Measurements from ENCODE around the gene PARD3. TPM values are rescaled to one million over a fixed set of nuclear protein-coding genes. Genes with fewer than 3 reads are reported as not detected.
"Not testable (repeated sequence)": the region's sequence is repeated elsewhere in the genome, so short reads cannot be mapped to it uniquely, and the experiment has no call there.

PARD3 gene
- total RNA-seq, 1 experiment from 2014 or later, result 50.0 TPM

DNA sequence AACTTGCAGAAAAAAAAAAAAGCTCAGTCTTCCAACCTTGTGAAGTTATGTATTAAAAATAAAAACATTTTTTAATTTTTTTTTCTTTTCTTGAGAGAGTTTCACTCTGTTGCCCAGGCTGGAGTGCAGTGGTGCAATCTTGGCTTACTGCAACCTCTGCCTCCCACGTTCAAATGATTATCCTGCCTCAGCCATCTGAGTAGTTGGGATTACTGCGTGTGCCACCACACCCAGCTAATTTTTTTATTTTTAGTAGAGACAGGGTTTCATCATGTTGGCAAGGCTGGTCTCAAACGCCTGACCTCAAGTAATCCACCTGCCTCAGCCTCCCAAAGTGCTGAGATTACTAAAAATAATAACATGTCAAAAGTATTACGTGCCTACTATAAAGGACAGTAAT is 375.7 kb downstream of the PARD3 start:
- H3K36me3 ChIP-seq, H3K4me3 ChIP-seq, H3K27me3 ChIP-seq, H3K9me3 ChIP-seq: not testable (repeated sequence)
- peak; percentile 39 for DNase-seq

DNA sequence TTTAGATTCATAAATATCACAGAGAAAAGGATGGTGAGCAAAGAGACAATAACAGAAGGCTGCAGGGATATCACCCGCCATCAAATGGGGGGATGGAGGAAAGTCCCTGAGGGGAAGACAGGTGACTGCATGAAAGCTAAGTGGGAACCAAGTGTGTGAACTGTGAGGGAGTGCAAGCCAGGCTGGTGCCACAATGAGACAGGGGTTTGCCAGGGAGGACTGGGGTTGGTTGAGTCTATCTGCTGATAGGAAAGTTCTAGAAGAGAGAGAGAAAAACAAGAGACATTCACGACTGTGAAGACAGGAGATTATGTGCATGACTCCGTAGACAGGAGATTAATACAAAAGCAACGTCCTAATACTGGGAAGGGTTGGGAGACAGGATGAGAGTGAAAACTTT is 376.4 kb downstream of the PARD3 start:
- no peak for DNase-seq
- no peaks in the 10 kb centered on the region for H3K36me3 ChIP-seq
- H3K4me3 ChIP-seq, result no peak overlapping the region
- no peaks in the 10 kb centered on the region for H3K27me3 ChIP-seq
- H3K9me3 ChIP-seq, result no peaks in the 10 kb centered on the region

DNA sequence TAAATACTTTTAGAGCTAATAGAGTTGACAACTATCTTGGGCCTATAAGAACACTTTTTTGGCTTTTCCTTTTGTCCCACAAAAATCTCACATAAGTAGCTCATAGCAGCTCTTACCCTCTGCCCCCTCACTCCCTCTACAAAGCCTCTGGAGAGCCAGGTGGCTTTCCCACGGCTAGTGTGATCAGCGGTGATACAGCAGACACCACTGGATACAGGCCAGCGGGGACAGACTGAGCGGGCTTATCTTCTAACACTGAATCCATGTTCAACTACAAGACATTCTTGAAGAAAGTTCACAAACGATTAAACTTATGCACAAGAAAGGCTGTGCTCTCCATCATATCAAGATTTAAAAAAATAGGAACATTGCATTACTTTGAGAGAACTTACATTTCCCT is 377.2 kb downstream of the PARD3 start:
- H3K27me3 ChIP-seq, result no peaks in the 10 kb centered on the region
- no peak for DNase-seq

DNA sequence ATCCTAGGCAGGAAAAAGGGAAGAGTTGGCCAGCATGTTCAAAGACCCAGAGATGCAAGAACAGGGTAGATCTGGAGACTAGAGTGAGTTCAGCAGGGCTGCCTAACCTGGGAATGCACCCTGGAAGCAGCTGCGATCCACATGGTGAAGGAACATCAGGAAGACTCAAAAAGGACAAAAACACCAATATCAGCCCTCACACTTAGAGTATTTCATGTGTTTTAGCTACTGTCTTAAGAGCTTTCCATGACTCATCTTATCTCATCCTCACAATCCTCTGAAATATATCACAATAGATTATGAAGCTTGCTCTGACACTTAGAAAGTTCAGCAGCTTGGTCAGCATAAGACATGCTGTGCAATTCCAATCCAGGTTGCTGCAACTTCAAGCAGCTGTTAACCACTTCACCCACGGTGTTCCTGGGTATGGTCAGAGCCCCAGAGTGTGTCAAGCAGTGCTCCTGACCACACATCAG is 380.9 kb downstream of the PARD3 start:
- peak; percentile 13 for DNase-seq
- Histone ChIP-seq H3K36me3 (no peaks in the 10 kb centered on the region), H3K4me3 (no peak overlapping the region), H3K9me3 (no peaks in the 10 kb centered on the region), H3K27me3 (no peaks in the 10 kb centered on the region)

More for the DNA sequence above, 377.2 kb downstream of the PARD3 start:
- no peaks in the 10 kb centered on the region for H3K9me3 ChIP-seq
- H3K36me3 ChIP-seq, result no peaks in the 10 kb centered on the region
- no peak overlapping the region for H3K4me3 ChIP-seq

DNA sequence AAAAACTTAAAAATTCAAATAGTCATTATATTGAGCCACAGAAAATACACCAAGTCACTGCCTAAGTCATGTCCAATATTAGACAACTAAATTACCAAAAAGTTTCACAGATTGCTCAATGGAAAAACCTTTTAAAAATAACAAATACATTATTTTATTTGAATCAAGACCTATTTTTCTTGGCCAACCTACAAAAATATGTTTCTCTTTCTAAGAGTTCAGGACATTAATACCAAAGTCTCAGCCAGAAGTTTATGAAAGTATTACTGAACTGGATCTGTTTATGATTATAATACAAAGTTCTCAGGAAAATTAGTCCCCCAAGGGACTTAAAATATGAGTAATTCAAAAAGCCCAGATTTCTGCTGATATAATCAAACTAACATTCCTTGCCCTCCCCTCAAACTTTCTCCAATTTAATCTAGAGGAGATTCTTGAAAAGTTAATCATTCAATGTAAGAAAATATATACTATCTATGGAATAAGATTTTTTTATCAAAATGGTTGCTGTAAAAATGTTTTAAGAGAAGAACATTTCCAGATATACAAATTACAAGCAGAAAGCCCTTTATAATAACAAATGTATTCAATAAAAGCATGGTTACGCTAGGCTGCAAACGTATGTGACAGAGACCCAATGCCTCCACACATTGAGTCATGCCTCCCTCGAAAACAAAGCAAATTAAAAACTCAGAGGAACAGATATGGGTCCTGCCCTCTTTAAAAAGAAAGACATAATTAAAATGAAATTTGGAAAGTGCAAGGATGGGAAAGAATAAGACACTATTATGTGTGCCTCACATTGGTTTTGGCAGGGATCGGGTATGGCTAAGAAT is 381.6 kb downstream of the PARD3 start:
- Histone ChIP-seq H3K4me3 (no peak overlapping the region), H3K36me3 (no peaks in the 10 kb centered on the region), H3K27me3 (no peaks in the 10 kb centered on the region), H3K9me3 (no peaks in the 10 kb centered on the region)
- no peak for DNase-seq

DNA sequence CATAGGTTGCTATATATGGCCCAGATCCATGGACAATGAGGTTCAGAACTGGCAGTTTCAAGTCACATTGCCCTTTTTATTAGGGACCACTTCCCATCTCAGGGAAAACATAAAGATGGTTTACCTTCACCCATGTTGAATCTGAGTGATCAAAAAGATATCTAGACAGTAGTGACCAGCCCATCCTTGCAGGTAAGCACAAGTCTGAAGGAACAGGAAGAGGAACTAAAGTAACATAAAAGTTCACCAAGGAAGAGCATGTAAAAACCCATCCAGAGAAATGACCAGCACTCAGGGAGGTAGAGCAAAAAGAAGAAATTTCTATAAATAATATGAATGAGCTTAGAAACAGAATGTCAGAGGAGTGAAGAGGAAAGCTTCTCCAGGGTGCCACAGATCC is 382.5 kb downstream of the PARD3 start:
- Histone ChIP-seq H3K27me3 (no peaks in the 10 kb centered on the region), H3K4me3 (no peak overlapping the region), H3K9me3 (no peaks in the 10 kb centered on the region), H3K36me3 (no peaks in the 10 kb centered on the region)
- no peak for DNase-seq

DNA sequence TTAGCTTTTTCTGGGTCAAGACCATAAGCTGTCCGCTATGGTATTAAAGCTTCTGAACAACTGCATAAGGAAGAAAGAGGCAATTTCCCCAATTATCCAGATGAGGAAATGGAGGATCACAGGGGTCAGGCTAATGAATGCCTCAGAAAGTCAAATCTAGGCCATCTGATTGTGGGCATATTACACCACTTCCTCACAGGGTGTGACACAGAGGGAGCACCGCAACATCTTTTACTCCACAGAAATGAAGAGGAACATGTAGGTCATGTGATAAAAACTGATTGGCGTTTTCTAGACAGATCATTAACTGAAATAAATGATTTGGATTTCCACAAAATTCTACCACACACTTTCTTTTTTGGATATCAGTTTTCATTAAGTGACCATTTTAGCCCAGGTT is 384.4 kb downstream of the PARD3 start:
- H3K4me3 ChIP-seq, result no peak overlapping the region
- H3K36me3 ChIP-seq, result no peaks in the 10 kb centered on the region
- DNase-seq, result no peak
- no peaks in the 10 kb centered on the region for H3K27me3 ChIP-seq
- no peaks in the 10 kb centered on the region for H3K9me3 ChIP-seq

DNA sequence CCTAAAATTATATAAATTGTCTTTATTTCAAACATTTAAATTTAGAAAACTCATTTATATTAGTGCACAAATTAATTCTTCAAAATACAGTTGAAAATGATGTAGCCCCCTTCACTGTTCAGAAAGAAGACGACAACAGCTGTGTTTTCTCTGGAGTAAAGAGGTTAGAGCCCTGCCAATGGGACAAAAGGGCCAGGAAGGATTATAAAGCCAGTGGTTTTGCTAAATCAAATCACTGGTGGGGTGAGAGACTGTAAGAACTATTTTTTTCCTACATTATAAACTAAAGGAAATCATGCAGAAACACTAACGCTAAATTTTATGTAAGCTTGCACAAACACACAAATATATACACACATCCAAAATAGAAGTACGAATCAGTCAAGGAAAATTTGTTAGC is 386.6 kb downstream of the PARD3 start:
- H3K27me3 ChIP-seq, result no peaks in the 10 kb centered on the region
- DNase-seq, result no peak
- H3K4me3 ChIP-seq, result no peak overlapping the region
- no peaks in the 10 kb centered on the region for H3K36me3 ChIP-seq
- H3K9me3 ChIP-seq, result no peaks in the 10 kb centered on the region

DNA sequence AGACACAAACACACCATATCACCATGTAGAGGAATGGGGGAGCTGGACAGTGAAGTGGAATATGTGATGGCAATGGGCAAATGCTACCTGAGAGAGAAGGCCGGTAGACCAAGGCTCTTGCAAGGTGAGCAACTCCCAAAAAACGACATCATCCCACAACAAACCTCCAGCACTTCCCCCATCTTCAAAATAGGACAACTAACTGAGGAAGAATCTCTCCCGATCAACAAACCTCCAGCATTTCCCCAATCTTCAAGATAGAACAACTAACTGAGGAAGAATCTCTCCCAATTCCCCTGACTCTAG is 387.2 kb downstream of the PARD3 start:
- Histone ChIP-seq H3K27me3 (no peaks in the 10 kb centered on the region), H3K9me3 (no peaks in the 10 kb centered on the region)

DNA sequence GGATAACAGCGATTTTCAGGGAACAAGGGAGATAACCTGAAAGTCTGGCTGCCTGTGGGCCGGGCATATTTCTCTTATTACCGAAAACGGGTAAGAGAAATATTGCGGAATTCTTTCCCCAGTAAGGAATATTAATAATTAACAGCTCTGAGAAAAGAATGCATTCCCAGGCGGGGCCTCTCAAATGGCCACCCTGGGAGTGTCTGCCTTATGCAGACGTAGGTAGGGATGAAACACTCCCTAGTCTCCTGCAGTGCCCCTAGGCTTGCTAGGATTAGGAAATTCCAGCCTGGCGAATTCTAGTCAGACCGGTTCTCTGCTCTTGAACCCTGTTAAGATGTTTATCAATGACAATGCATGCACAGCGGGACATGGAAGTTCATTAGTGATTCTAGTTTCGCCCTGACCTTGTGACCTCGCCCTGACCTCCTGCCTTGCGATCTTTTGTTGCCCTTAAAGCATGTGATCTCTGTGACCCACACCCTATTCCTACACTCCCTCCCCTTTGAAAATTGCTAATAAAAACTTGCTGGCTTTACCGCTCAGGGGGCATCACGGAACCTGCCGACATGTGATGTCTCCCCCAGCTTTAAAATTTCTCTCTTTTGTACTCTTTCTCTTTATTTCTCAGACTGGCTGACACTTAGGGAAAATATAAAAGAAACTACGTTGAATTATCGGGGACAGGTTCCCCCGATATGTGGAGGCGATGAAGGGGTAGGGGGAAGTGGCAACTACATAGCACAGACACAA is 387.8 kb downstream of the PARD3 start:
- H3K9me3 ChIP-seq, H3K36me3 ChIP-seq, H3K27me3 ChIP-seq, DNase-seq, H3K4me3 ChIP-seq: not testable (repeated sequence)

More for the DNA sequence above, 387.2 kb downstream of the PARD3 start:
- no peaks in the 10 kb centered on the region for H3K36me3 ChIP-seq
- no peak for DNase-seq
- H3K4me3 ChIP-seq, result no peak overlapping the region

DNA sequence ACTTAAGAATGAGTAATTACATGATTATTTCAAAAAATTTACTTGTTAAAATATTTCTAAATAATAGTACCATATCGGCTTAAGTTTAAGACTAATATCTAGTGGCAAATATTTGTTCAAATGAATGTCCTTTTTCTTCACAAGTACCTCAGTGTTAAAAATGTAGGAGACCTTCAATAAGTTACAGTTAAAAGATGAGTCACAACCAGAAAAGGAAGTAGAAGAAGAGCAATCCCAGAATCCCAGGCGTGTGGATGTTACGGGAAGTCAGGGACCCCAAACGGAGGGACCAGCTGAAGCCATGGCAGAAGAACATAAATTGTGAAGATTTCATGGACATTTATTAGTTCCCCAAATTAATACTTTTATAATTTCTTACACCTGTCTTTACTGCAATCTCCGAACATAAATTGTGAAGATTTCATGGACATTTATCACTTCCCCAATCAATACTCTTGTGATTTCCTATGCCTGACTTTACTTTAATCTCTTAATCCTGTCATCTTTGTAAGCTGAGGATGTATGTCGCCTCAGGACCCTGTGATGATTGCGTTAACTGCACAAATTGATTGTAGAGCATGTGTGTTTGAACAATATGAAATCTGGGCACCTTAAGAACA is 388.4 kb downstream of the PARD3 start:
- DNase-seq, result not testable (repeated sequence)

DNA sequence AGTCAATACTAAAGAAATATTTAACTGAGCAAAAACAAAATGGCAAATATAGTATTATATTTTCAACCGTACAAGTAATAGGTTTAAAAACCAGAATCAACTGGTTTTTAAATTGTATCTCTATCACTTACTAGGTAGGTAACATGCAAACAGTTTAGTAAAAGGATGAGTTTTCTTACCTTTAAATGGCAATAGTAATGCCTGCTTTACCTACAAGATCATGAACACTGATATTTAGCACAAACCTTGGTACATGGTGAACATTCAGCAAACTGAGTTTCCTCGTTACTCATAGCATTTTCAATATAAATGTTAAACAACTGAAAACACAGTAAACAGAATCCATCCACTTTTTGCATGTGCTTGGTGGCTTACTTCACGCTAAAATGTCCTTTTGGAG is 389.1 kb downstream of the PARD3 start:
- no peak overlapping the region for H3K4me3 ChIP-seq
- no peaks in the 10 kb centered on the region for H3K9me3 ChIP-seq
- DNase-seq, result no peak
- no peaks in the 10 kb centered on the region for H3K36me3 ChIP-seq
- H3K27me3 ChIP-seq, result no peaks in the 10 kb centered on the region

More for the DNA sequence above, 388.4 kb downstream of the PARD3 start:
- not testable (repeated sequence) for H3K27me3 ChIP-seq, H3K4me3 ChIP-seq, H3K9me3 ChIP-seq, H3K36me3 ChIP-seq

DNA sequence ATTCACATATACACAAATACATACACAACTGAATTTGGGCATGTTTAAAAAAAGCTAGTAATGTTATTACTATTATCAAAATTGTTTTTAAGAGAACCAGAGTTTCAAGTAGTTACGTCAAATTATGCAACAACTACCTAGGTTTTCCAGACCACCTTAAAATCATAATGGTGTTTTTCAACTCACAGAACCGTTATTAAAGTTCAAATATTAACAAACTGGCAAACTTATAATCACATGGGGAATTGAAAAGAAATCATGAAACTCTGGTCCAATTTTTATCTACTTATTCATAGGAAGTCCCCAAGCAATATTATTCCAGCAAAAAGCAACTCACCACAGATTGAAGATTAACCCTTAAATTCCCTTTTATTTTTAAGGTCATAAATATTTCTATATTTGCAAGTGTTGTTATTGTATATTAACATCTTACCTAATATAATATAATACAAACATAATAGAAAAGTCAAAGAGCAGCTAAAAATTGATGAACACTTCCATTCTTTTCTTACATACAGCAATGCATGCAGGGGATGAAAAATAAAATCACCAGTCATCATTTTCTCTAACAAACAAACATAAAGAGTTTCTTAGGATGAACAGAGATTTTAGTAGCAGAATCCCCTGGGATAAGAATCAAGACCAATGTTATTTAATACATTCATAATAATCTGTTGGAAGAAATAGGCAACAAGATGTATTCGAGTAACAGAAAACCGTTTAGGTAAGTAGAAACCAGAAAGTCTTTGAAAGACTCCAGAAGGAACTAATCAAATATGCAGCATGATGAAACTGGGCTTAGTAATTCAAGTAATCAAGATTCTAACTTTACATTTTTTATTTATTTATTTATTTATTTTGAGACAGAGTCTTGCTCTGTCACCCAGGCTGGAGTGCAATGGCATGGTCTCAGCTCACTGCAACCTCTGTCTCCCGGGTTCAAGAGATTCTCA is 391.1 kb downstream of the PARD3 start:
- Histone ChIP-seq H3K27me3 (no peaks in the 10 kb centered on the region), H3K4me3 (no peak overlapping the region), H3K36me3 (no peaks in the 10 kb centered on the region), H3K9me3 (no peaks in the 10 kb centered on the region)
- DNase-seq, result no peak

DNA sequence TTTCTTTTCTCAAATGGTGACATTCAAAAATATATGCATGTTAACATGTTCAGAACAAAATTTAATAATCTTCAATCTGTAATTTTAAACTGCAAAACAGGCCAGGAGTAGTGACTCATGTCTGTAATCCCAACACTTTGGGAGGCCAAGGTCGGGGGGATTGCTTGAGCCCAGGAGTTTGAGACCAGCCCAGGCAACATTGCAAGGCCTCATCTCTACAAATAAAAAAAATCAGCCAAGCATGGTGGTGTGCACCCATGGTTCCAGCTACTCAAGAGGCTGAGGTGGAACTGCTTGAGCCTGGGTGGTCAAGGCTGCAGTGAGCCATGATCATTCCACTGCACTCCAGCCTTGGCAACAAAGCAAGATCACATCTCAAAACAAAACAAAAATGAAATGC is 394.3 kb downstream of the PARD3 start:
- Histone ChIP-seq H3K27me3 (no peaks in the 10 kb centered on the region), H3K4me3 (no peak overlapping the region), H3K9me3 (no peaks in the 10 kb centered on the region), H3K36me3 (no peaks in the 10 kb centered on the region)
- no peak for DNase-seq

DNA sequence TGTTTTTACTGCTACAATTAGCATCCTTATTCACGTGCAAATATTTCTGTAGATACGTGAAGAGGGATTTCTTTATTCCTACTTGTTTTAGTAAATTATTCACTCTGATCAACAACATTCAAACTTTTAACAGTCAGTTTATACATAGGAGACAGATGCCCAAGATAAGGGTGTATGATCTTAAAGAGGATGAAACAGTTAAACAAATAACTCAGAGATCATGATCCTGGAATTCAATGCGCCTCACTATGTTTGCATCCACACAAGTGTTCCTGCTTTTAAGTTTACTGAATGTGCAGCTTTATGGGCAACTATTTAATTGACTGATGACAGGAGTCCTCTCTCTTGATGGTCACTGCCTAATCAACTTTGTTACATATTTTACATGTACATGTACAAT is 394.8 kb downstream of the PARD3 start:
- Histone ChIP-seq H3K36me3 (no peaks in the 10 kb centered on the region), H3K4me3 (no peak overlapping the region), H3K27me3 (no peaks in the 10 kb centered on the region), H3K9me3 (no peaks in the 10 kb centered on the region)
- DNase-seq, result no peak

DNA sequence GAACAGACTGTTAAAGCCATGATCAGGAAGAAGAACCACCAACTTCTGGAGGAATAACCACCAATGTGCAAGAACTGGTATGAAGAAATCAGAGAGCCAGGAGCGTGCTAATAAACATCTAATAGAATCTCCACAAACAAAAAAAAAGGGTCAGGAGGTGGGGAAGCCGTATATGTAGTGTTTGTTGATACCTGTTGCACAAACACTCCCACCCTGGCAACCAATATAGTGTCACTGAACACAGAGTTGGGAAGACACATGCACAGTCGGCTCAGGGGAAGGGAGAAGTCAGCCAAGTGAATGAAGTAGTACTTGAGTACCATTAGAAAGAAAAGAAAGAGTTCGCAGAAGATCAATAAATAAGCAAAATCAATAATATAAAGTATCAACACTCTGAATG is 400.1 kb downstream of the PARD3 start:
- Histone ChIP-seq H3K9me3 (no peaks in the 10 kb centered on the region), H3K27me3 (no peaks in the 10 kb centered on the region), H3K36me3 (no peaks in the 10 kb centered on the region), H3K4me3 (no peak overlapping the region)
- DNase-seq, result no peak

Measured in MG63 (cell line).